PC-9 (cell line): ENCODE measurements around the gene TNNI3K. TPM values are rescaled to one million over a fixed set of nuclear protein-coding genes. Genes with fewer than 3 reads are reported as not detected.

Experiments used
- BruUV-seq: library from RNA; stranded (reverse); fragments of 400-500 nt; replicated peaks from 2 replicates; lab custom pipeline; 2021; lab: Mats Ljungman, UMichigan
- CTCF ChIA-PET: fragments of 300-600 bp; sonication (Branson Sonifier 250); formaldehyde crosslinking; loops from one replicate; lab custom pipeline; 2022; ENCODE audit warnings: antibody characterized with exemption; lab: Charles Lee
- POLR2A ChIA-PET: fragments of 300-600 bp; sonication (Branson Sonifier 250); formaldehyde crosslinking; loops from one replicate; lab custom pipeline; 2022; ENCODE audit warnings: antibody characterized with exemption; ENCODE audit not compliant: unreplicated experiment; lab: Charles Lee
- DNase-seq, 2 experiments: peaks; one replicate each; pipeline versions ENCODE4 v3.0.0 to v3.0.0-alpha.2; 2015 to 2022; ENCODE audit warnings: mixed read lengths in 1 of 2
- H2AFZ ChIP-seq: fragments of 200-600 bp; sonication (generic); 2 replicates; pipeline ENCODE4 v1.8.1; 2017; ENCODE audit warnings: antibody characterized with exemption
- H3F3A ChIP-seq: fragments of 200-600 bp; sonication (generic); 2 replicates; pipeline ENCODE4 v1.8.1; 2017; ENCODE audit warnings: antibody characterized with exemption, mild to moderate bottlenecking, low read depth; ENCODE audit not compliant: insufficient read depth
- H3K27ac ChIP-seq: fragments of 200-600 bp; sonication (generic); 2 replicates; pipeline ENCODE4 v1.6.1; 2016; ENCODE audit warnings: mixed run types
- H3K27me3 ChIP-seq: fragments of 200-600 bp; sonication (generic); 2 replicates; pipeline ENCODE4 v1.6.1; 2016; ENCODE audit warnings: low read depth, mixed run types; ENCODE audit not compliant: insufficient read depth
- H3K36me3 ChIP-seq: fragments of 200-600 bp; sonication (generic); 2 replicates; pipeline ENCODE4 v1.6.1; 2016; ENCODE audit warnings: low read depth, mixed run types
- H3K4me1 ChIP-seq: fragments of 200-600 bp; sonication (generic); replicated peaks from 2 replicates; pipeline ENCODE4 v1.6.1; 2016; ENCODE audit warnings: mixed run types; ENCODE audit not compliant: insufficient read depth
- H3K4me2 ChIP-seq: fragments of 200-600 bp; sonication (generic); 2 replicates; pipeline ENCODE4 v1.6.1; 2017; ENCODE audit warnings: mixed run types
- H3K4me3 ChIP-seq: fragments of 200-600 bp; sonication (generic); 2 replicates; pipeline ENCODE4 v1.6.1; 2016; ENCODE audit warnings: mixed run types
- H3K79me2 ChIP-seq: fragments of 200-600 bp; sonication (generic); 2 replicates; pipeline ENCODE4 v1.6.1; 2017; ENCODE audit warnings: low read depth, mixed run types
- H3K9me2 ChIP-seq: fragments of 200-600 bp; sonication (generic); 2 replicates; pipeline ENCODE4 v1.8.1; 2017; ENCODE audit warnings: mild to moderate bottlenecking; ENCODE audit not compliant: insufficient read depth
- H3K9me3 ChIP-seq: fragments of 200-600 bp; sonication (generic); 2 replicates; pipeline ENCODE4 v1.8.1; 2016; ENCODE audit warnings: low read depth; ENCODE audit not compliant: insufficient read depth
- H4K20me1 ChIP-seq: fragments of 200-600 bp; sonication (generic); 2 replicates; pipeline ENCODE4 v1.8.1; 2017; ENCODE audit not compliant: insufficient read depth
- EZH2 ChIP-seq: fragments of 200-600 bp; sonication (generic); IDR thresholded peaks from 2 replicates; pipeline ENCODE4 v1.8.0; 2017; ENCODE audit warnings: antibody characterized with exemption, low read depth
- intact Hi-C: fragments of 100-400 bp; cut with micrococcal nuclease; formaldehyde crosslinking; loops from one replicate; pipeline ENCODE4 v1.10.0; 2022; ENCODE audit not compliant: unreplicated experiment
- total RNA-seq: library from RNA; stranded (reverse); gene quantifications from 2 replicates; pipeline ENCODE4 v1.2.3, GENCODE V29; 2021
- TF ChIP-seq, protein P1 (sequence below): fragments of 200-600 bp; sonication (generic); conservative IDR thresholded peaks from 2 replicates; pipeline ENCODE4 v1.6.1; 2017; ENCODE audit warnings: mixed run types, antibody characterized with exemption, mild to moderate bottlenecking, moderate library complexity

The TNNI3K gene
- total RNA-seq, 1 experiment from 2014 or later, result 1.4 TPM

- Histone ChIP-seq H3K27me3 (no peaks in the 10 kb centered on the region), H3K27ac (no peak overlapping the region), H3K4me3 (no peak overlapping the region), H3K9me3 (no peaks in the 10 kb centered on the region), H3F3A (no peaks in the 10 kb centered on the region), H3K4me2 (no peak overlapping the region), H3K36me3 (no peaks in the 10 kb centered on the region), H2AFZ (no peak overlapping the region), H4K20me1 (no peaks in the 10 kb centered on the region), H3K79me2 (no peaks in the 10 kb centered on the region), H3K4me1 (no peaks in the 10 kb centered on the region), H3K9me2 (no peaks in the 10 kb centered on the region)
- TF ChIP-seq, protein P1, sequence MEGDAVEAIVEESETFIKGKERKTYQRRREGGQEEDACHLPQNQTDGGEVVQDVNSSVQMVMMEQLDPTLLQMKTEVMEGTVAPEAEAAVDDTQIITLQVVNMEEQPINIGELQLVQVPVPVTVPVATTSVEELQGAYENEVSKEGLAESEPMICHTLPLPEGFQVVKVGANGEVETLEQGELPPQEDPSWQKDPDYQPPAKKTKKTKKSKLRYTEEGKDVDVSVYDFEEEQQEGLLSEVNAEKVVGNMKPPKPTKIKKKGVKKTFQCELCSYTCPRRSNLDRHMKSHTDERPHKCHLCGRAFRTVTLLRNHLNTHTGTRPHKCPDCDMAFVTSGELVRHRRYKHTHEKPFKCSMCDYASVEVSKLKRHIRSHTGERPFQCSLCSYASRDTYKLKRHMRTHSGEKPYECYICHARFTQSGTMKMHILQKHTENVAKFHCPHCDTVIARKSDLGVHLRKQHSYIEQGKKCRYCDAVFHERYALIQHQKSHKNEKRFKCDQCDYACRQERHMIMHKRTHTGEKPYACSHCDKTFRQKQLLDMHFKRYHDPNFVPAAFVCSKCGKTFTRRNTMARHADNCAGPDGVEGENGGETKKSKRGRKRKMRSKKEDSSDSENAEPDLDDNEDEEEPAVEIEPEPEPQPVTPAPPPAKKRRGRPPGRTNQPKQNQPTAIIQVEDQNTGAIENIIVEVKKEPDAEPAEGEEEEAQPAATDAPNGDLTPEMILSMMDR, result no peak
- no peak for TF ChIP-seq EZH2
- no peak for DNase-seq
- ChIA-PET CTCF (no interaction called here), POLR2A (no interaction called here)
- intact Hi-C loops, result no loop called here
- no TSS peak for BruUV-seq
Measured at GRCh38 chr1:74434321-74434720, 199.1 kb downstream of the TNNI3K start.

DNA sequence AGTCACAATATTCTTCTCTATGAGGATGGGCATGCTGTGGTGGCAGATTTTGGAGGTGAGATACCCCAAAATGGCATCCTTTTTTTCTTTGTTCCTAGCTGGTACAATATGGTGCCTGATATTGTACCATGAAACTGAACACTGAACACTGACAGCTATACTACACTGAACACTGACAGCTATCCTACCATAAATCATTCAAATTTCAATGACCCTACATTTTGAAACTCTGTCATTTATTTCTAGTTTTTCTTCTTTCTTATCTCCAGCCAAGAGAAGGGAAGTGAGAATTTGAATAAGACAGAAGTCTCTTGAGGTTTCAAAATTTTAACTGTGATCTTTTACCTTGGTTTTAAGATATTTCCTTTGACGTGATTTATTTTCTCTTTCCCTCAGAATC lies 200.9 kb downstream of the TNNI3K start:
- intact Hi-C loops, result no loop called here

DNA sequence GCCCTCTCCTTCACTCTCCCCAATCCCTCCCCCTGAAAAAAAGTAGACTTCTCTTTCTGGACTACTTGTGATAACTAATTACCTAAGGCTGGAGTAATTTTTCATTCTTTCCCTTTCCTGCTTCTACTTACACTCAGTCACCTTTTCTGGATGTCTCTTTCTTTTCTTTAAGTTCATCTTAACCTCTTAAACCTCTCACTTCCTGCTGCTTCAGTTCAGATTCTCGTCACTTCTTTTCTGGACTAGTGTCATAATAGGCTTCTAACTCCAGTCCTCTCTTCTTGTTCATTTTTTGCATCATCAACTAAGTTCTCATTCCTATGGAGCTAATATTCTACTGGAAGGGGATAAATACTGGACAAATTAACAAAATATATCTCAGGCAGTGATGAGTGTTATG lies 201.8 kb downstream of the TNNI3K start:
- Histone ChIP-seq H3K4me3 (no peak overlapping the region), H3K79me2 (no peaks in the 10 kb centered on the region), H3K4me2 (no peak overlapping the region), H3K9me3 (no peaks in the 10 kb centered on the region), H4K20me1 (no peaks in the 10 kb centered on the region), H2AFZ (no peak overlapping the region), H3K27me3 (no peaks in the 10 kb centered on the region), H3K4me1 (no peaks in the 10 kb centered on the region), H3K9me2 (no peaks in the 10 kb centered on the region), H3K36me3 (no peaks in the 10 kb centered on the region), H3F3A (no peaks in the 10 kb centered on the region), H3K27ac (no peak overlapping the region)
- intact Hi-C loops, result no loop called here
- TF ChIP-seq, protein P1, result no peak
- no peak for TF ChIP-seq EZH2
- ChIA-PET CTCF (no interaction called here), POLR2A (no interaction called here)
- DNase-seq, result no peak
- no TSS peak for BruUV-seq

More for the DNA sequence above, 200.9 kb downstream of the TNNI3K start:
- no peaks in the 10 kb centered on the region for H3K9me2 ChIP-seq
- no peak overlapping the region for H2AFZ ChIP-seq
- no peaks in the 10 kb centered on the region for H3K4me1 ChIP-seq
- no peak for TF ChIP-seq EZH2
- TF ChIP-seq, protein P1, result no peak
- H3K27ac ChIP-seq, result no peak overlapping the region
- H3K36me3 ChIP-seq, result no peaks in the 10 kb centered on the region
- no peaks in the 10 kb centered on the region for H3F3A ChIP-seq
- no TSS peak for BruUV-seq
- ChIA-PET POLR2A (no interaction called here), CTCF (no interaction called here)
- H3K4me2 ChIP-seq, result no peak overlapping the region
- no peak overlapping the region for H3K4me3 ChIP-seq
- DNase-seq, result no peak
- no peaks in the 10 kb centered on the region for H3K79me2 ChIP-seq
- no peaks in the 10 kb centered on the region for H4K20me1 ChIP-seq
- H3K27me3 ChIP-seq, result no peaks in the 10 kb centered on the region
- no peaks in the 10 kb centered on the region for H3K9me3 ChIP-seq
